HG03342 (cell line): ENCODE data around the gene CFAP119.

Experiments
- ATAC-seq: cut with Tn5 transposase; IDR thresholded peaks from one replicate; pipeline ENCODE4 v1.9.1; 2021; ENCODE audit warnings: mild to moderate bottlenecking, moderate library complexity; ENCODE audit not compliant: unreplicated experiment

Gene CFAP119

GRCh38 chr16:30715750-30716445 is 46.0 kb downstream of the CFAP119 start:
- ATAC-seq: no peak

- ATAC-seq: no peak
These were observed 50.1 kb downstream of the CFAP119 start for GRCh38 chr16:30711712-30712111.

- ATAC-seq: no peak
These were observed 50.9 kb downstream of the CFAP119 start for GRCh38 chr16:30710971-30711370.
